GM19395 (cell line): ENCODE data around the gene OR4K5.
"Not testable (repeated sequence)": the region's sequence is repeated elsewhere in the genome, so short reads cannot be mapped to it uniquely, and the experiment has no call there.

Experiments used
- ATAC-seq: cut with Tn5 transposase; IDR thresholded peaks from one replicate; pipeline ENCODE4 v1.9.1; 2021; ENCODE audit warnings: mild to moderate bottlenecking, moderate library complexity; ENCODE audit not compliant: unreplicated experiment

The OR4K5 gene, protein sequence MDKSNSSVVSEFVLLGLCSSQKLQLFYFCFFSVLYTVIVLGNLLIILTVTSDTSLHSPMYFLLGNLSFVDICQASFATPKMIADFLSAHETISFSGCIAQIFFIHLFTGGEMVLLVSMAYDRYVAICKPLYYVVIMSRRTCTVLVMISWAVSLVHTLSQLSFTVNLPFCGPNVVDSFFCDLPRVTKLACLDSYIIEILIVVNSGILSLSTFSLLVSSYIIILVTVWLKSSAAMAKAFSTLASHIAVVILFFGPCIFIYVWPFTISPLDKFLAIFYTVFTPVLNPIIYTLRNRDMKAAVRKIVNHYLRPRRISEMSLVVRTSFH

GRCh38 chr14:19920021-19920657 is at the start of gene OR4K5:
Gene OR4K5, plus strand, starts transcription at chr14:19920607. Its CDS starts 0 bp downstream, at chr14:19920607.
- ATAC-seq = no peak

- ATAC-seq = no peak
These were observed 47.2 kb upstream of the OR4K5 start for GRCh38 chr14:19873178-19873577.

- no peak for ATAC-seq
These were observed 45.6 kb upstream of the OR4K5 start, which contains the start of gene OR4K2 for GRCh38 chr14:19874842-19875241. Gene OR4K2, plus strand, starts transcription at chr14:19875142. Its CDS starts 1,126 bp downstream, at chr14:19876268.

DNA sequence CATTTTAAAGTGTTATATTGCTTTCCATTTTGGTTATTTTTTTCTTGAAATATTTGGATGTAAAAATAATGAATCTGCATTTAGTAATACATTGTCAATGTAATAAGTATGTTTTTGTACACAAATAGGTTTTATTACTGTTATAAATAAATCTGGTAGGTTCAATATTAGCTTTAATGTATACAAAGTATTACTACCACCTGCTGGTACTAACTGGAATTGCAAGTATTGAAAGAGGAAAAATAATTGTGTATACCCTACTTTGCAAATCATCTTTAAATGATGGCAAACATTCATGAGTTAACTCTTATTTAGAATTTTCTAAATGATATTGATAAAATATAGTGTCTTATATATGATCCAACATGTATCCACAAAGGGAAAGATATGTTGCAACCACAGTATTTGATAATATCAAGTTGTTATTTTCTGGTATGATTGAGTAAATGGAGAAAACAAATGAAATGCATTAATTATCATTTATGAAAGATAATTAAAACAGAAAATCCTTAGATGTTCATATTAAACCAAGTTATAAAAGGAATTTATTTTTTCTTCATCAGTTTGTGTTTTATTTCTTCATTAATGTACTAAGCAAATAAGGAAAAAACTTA is 42.3 kb upstream of the OR4K5 start:
- ATAC-seq = no peak

GRCh38 chr14:19895282-19895681 is 25.1 kb upstream of the OR4K5 start:
- no peak for ATAC-seq

DNA sequence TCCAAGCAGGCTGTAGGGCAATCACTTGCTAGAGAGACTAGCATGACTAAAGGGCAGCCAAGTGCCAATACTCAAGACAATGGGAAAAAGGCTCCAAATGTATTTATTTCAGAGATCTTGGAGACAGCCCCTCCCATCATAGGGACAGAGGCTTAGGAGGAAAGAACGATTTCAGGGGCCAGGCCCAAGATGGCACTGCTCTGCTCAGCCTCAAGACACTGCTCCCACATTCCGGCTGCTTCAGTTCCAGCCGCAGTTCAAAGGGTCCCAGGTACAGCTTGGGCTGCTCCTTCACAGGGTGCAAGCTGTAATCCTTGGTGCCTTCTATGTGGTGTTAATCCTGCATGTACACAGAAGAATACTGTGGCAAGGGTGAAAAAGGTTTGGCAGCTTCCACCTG is 19.4 kb upstream of the OR4K5 start:
- ATAC-seq = no peak

DNA sequence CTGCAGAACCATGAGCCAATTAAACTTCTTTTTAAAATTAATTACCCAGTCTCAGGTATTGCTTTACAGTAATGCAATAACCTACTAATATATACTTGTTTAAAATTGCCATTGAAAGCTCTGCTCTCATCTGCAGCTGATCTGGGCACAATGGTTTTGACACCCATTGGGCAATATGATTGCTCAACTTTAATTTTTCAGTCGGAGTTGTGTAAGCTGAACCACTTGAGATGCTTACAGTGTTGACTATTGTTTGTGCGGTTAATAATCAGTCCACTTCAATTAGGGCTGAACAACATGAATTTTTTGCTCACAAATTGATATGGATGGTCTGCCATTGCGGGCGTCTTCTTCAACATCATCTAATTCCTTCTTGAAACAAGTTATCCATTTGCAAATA is 18.0 kb upstream of the OR4K5 start:
- ATAC-seq = no peak

DNA sequence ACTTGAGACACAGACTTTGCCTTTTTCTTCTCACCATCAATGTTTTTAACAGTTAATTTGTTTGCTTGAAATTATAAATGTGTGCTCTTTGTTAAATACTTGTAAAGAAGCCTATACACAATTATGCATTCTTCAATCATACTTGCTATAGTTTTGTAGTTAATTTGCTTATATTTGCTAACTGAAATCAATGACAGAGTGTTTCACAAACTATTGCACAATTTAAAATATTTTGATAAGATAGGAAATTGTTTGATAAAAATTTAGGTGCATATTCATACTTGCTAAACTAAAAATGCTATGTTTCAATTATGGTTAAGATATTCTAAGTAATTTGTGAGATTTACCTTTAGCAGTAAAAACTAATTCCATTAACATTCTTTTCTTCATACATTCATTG is 13.7 kb upstream of the OR4K5 start:
- no peak for ATAC-seq

- ATAC-seq = no peak
These were observed 9.3 kb upstream of the OR4K5 start for GRCh38 chr14:19911114-19911513.

DNA sequence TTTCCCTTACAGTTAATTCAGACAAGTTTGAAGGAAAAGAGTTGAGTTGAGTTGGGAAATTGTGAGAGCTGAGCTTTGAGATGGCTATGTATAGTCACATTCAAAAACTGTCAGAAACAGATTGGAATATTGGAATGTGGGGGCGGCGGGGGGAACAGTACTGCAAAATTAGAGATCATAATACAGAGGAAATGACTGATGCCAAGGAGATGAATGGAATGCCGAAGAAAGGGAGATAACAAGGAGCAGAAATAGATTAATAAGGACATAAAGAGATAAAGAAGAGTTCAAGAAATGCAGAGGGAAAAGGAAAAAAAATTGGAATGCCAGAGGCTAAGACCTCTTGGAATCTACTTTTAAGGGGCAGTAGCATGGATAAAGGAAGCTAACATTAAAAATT is 3.2 kb upstream of the OR4K5 start:
- ATAC-seq = no peak

- no peak for ATAC-seq
These were observed 2.4 kb upstream of the OR4K5 start for GRCh38 chr14:19917955-19918518.

DNA sequence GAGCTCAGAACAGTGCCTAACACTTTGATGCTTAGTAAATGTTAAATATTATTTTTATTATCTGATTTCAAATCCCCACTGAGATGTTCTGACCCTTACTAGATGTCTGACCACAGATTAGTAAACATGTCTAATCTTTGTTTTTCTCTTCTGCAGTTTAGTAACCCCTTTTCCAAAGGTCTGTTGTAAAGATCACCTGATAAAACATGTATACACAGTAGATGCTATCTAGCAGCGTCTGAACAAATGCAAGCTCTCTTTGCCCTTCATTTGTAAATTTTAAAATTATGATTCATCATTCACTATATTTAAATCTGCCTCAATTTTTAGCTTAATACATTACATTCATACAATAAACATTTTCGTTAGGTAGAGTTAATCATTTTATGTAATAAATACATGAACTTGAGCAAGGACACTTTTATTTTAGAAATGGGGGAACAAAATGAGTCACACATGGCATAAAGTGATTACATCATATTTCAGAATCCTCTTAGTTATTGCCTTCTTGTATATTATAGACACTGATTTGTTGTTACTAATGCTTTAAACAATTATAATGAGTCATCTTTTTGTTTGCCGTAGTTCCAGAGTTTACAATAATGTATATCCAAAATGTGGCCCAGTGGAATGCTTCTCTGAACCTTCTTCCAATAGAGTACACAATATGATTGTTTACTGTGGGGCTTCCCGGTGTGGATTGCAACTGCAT is 1.7 kb upstream of the OR4K5 start:
- no peak for ATAC-seq

- ATAC-seq = no peak
These were observed 10.2 kb downstream of the OR4K5 start, which contains the start of gene OR4K1 for GRCh38 chr14:19930617-19931016. Gene OR4K1, plus strand, starts transcription at chr14:19930917. Its CDS starts 4,750 bp downstream, at chr14:19935667.

DNA sequence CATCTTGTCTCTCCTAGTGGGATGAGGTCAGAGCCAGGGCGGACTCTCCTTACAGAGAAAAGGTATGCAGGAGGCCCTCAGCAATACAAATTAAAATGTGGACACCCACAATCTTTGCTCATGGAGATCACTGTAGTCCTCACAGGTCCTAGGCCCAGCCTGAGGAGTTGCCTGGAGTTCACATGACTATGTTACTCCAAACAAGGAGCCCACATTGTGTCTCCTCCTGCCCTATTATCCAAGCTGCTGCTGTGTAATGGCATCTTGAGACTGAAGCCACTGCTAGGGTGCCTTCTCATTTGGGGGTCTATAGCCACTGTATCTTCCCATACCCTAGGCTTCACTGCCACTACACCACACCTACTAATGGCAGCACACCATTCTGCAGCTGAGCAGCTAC is 21.3 kb downstream of the OR4K5 start:
- ATAC-seq = no peak

- no peak for ATAC-seq
These were observed 27.1 kb downstream of the OR4K5 start for GRCh38 chr14:19947413-19948090.

DNA sequence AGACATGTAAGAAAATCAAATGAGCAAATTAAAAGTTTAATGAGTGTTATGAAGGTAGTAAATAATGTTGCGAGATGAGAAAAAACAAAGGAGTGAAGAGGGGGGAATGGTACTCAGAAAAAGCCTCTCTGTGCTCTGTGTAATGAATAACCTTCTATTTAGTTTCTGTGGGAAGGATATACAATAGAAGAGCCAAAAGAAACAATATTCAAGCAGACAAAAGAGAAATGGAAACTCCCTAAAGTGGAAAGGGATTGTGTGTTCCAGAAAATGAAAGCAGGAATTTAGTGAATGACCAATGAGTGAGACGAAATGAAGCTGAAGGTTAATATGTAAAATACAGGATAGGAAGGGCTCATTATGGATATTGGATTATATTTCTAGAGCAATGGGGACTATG is 28.8 kb downstream of the OR4K5 start:
- ATAC-seq = no peak

- ATAC-seq = not testable (repeated sequence)
These were observed 49.3 kb downstream of the OR4K5 start for GRCh38 chr14:19969735-19970134.
